Ureter (tissue), 1 donor: ENCODE measurements around the gene ATF4. TPM values are rescaled to one million over a fixed set of nuclear protein-coding genes. Genes with fewer than 3 reads are reported as not detected.
A peak's percentile ranks its signal among the peaks of the same experiment; 100 is the strongest.

Experiments used
- DNase-seq: peaks from one replicate; pipeline ENCODE4 v3.0.0-alpha.2; 2020; ENCODE audit warnings: low spot score
- total RNA-seq: library from RNA; stranded (reverse); gene quantifications from one replicate; pipeline ENCODE4 v1.2.4, GENCODE V29; 2023
- donor health status: DM: yes; HTN: yes; CAD: no.

ATF4 gene
- 381 TPM for total RNA-seq

- peak; percentile 93 for DNase-seq
These were observed at the start of gene ATF4 for GRCh38 chr22:39520226-39521105. ATF4 (plus strand) TSS chr22:39520562; CDS start chr22:39521446, 884 bp downstream.

- peak; percentile 63 for DNase-seq
These were observed 48.8 kb upstream of the ATF4 start for GRCh38 chr22:39471381-39472141.

- peak; percentile 70 for DNase-seq
These were observed 47.5 kb upstream of the ATF4 start for GRCh38 chr22:39472570-39473556.

GRCh38 chr22:39473851-39474250 lies 46.5 kb upstream of the ATF4 start:
- no peak for DNase-seq

GRCh38 chr22:39474351-39475111 lies 45.8 kb upstream of the ATF4 start:
- no peak for DNase-seq

GRCh38 chr22:39475337-39475736 lies 45.0 kb upstream of the ATF4 start:
- no peak for DNase-seq

GRCh38 chr22:39475902-39476301 lies 44.5 kb upstream of the ATF4 start:
- DNase-seq: no peak

GRCh38 chr22:39476664-39477063 lies 43.7 kb upstream of the ATF4 start:
- no peak for DNase-seq

- DNase-seq: no peak
These were observed 42.8 kb upstream of the ATF4 start for GRCh38 chr22:39477542-39477941.

- DNase-seq: no peak
These were observed 41.9 kb upstream of the ATF4 start for GRCh38 chr22:39478441-39478850.

- DNase-seq: no peak
These were observed 41.1 kb upstream of the ATF4 start for GRCh38 chr22:39479254-39479653.

GRCh38 chr22:39480557-39480956 lies 39.8 kb upstream of the ATF4 start:
- DNase-seq: no peak

GRCh38 chr22:39481054-39481453 lies 39.3 kb upstream of the ATF4 start:
- no peak for DNase-seq

GRCh38 chr22:39481595-39481994 lies 38.8 kb upstream of the ATF4 start:
- no peak for DNase-seq

GRCh38 chr22:39482768-39483167 lies 37.6 kb upstream of the ATF4 start:
- no peak for DNase-seq

- no peak for DNase-seq
These were observed 33.2 kb upstream of the ATF4 start for GRCh38 chr22:39486951-39487825.

GRCh38 chr22:39487826-39488520 lies 32.4 kb upstream of the ATF4 start:
- DNase-seq: no peak

- no peak for DNase-seq
These were observed 31.7 kb upstream of the ATF4 start for GRCh38 chr22:39488563-39489083.
